ENCODE measurements around the gene PAX1. TPM values are rescaled to one million over a fixed set of nuclear protein-coding genes. Genes with fewer than 3 reads are reported as not detected.

Gene PAX1
- total and polyA plus RNA-seq, 9 of the 15 experiments (the other 6 are each of a cell fraction or from before 2014, with no cell fraction given) = not detected

DNA sequence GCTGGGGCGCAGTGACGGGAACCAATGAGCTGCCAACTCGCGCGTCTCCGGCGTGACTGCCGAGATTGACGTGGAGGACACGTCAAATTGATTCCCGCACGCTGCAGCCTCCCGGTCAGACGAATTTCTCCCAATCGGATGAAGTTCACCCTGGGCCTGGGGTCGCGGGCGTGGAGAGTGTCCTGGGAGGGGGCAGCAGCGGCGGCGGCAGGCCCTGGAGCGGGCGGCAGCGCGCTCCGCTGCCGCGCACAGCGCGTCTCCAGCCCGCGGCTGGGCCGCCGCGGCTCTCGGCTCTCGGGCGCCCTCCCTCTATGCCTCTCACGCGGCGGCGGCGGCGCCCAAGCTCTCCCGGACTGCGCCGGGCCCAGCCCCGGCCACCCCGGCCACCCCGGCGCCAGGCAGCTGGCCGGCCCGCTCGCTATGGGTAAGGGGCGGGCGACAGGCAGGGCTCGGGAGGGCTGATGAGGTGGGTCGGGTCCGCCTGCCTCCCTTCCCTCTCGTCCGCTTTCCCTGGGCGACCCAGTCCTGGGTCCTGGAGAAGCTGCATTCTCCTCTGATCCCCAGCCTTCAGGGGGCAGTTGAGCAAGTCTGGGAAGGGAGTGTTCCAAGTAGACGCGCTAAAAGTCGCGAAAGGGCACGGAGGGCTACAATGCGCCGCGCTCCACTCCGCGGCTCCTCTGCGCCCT is at the start of gene PAX1 (continued):
- TF ChIP-seq, protein P1, sequence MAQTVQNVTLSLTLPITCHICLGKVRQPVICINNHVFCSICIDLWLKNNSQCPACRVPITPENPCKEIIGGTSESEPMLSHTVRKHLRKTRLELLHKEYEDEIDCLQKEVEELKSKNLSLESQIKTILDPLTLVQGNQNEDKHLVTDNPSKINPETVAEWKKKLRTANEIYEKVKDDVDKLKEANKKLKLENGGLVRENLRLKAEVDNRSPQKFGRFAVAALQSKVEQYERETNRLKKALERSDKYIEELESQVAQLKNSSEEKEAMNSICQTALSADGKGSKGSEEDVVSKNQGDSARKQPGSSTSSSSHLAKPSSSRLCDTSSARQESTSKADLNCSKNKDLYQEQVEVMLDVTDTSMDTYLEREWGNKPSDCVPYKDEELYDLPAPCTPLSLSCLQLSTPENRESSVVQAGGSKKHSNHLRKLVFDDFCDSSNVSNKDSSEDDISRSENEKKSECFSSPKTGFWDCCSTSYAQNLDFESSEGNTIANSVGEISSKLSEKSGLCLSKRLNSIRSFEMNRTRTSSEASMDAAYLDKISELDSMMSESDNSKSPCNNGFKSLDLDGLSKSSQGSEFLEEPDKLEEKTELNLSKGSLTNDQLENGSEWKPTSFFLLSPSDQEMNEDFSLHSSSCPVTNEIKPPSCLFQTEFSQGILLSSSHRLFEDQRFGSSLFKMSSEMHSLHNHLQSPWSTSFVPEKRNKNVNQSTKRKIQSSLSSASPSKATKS (CRISPR knock-in tag; IDR thresholded peaks at IDR 0.05) = no peak
- no peak for TF ChIP-seq POLR3A (IDR thresholded peaks at IDR 0.05; ENCODE audit: borderline replicate concordance, extremely low read depth, insufficient read depth, insufficient read length)

DNA sequence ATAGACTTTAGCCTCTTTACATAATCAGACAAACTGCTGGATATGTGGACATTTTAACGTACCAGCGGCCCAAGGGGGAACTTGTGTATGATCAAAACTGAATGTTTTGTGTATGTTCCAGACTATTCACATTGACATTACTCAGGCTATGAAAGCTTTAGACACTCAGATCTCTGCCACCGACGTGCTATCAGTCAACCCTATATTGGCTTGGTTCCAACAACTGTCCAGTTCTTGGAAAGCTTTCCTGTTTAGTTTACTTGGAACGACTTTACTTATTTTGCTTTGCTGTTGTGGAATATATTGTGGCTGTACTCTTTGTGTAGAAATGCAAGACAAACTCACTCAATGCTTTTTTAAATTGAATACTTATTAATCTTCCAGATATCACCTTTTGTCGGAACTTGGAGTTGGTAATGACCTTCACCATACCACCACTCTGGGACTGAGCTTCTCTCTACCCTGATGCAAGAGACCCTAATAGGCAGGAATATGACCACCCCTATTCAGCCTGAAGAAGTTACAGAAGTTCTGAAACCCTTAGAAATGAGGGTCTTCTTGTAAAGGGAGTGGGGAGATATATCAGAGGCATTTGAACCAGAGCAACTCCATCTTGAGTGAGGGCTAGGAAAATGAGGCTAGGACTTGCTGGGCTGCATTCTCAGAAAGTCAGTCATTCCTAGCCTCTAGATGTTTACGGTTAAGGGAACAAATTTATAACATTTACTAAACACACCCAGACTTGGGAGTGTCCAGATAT is 49.0 kb upstream of the PAX1 start:
- H3K4me3 ChIP-seq = no peak overlapping the region
- peak overlapping the region; percentile 81 for H2AFZ ChIP-seq (ENCODE audit: low read depth, low read length)
- DNase-seq (ENCODE audit: extremely low read depth in 1 of 4, low spot score in 3 of 4) (peak in 2 of 4 experiments; percentile 7 to 58), ATAC-seq (peak; percentile 40; the same call in 1 of the 3 replicates), FAIRE-seq (peak; percentile 67)
- peak overlapping the region; percentile 13 for H3K4me2 ChIP-seq (ENCODE audit: insufficient read depth, low read length)
- no peak overlapping the region for H3K9ac ChIP-seq (ENCODE audit: insufficient read depth in 1 of 2, low read depth in 2 of 2, low read length in 2 of 2)
- H3K27me3 ChIP-seq (ENCODE audit: control insufficient read depth in 2 of 2, insufficient read depth in 2 of 2, low read length in 2 of 2) = no peaks in the 10 kb centered on the region
- 6% methylated on average over 7 of the region's 7 CpGs for WGBS (ENCODE audit: insufficient coverage, low coverage, missing lambda C conversion rate)
- ChIA-PET CTCF (ENCODE audit: low intra/inter-chr PET ratio) (no interaction called here), POLR2A (interaction anchor here (0.8 kb wide), 1 partner anchor 892 kb away, joined by 3 read pairs; no protein-coding TSS in a partner anchor)
- BruUV-seq (replicated peaks) = no TSS peak
- peaks cover 0 to 8% of the 10 kb centered on the region in 2 experiments; a peak in 2 of 5 replicates for H3K4me1 ChIP-seq (replicated peaks in 1 of 2; ENCODE audit: control insufficient read depth in 2 of 2, insufficient read depth in 2 of 2, low read length in 2 of 2)
- H3K9me1 ChIP-seq (ENCODE audit: control insufficient read depth, insufficient read depth, low read length) = no peaks in the 10 kb centered on the region
- H3K9me3 ChIP-seq (replicated peaks; ENCODE audit: control insufficient read depth, insufficient read depth, low read depth, low read length) = no peaks in the 10 kb centered on the region
- no peaks in the 10 kb centered on the region for H4K20me1 ChIP-seq (replicated peaks; ENCODE audit: control insufficient read depth, insufficient read depth, low read length)
- no peaks in the 10 kb centered on the region for H3K36me3 ChIP-seq (ENCODE audit: control insufficient read depth, insufficient read depth, low read length)
- H3K27ac ChIP-seq (ENCODE audit: extremely low read depth, low read depth, low read length) = peak overlapping the region; percentile 48; the same call in 2 of the 3 replicates
- in situ Hi-C loops (cut with MboI) = no loop called here
- no peaks in the 10 kb centered on the region for H3K79me2 ChIP-seq (ENCODE audit: control insufficient read depth, insufficient read depth, low read length)
- intact Hi-C loops (cut with micrococcal nuclease) = no loop called here
- TF ChIP-seq, protein P2, sequence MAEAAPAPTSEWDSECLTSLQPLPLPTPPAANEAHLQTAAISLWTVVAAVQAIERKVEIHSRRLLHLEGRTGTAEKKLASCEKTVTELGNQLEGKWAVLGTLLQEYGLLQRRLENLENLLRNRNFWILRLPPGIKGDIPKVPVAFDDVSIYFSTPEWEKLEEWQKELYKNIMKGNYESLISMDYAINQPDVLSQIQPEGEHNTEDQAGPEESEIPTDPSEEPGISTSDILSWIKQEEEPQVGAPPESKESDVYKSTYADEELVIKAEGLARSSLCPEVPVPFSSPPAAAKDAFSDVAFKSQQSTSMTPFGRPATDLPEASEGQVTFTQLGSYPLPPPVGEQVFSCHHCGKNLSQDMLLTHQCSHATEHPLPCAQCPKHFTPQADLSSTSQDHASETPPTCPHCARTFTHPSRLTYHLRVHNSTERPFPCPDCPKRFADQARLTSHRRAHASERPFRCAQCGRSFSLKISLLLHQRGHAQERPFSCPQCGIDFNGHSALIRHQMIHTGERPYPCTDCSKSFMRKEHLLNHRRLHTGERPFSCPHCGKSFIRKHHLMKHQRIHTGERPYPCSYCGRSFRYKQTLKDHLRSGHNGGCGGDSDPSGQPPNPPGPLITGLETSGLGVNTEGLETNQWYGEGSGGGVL (CRISPR knock-in tag; IDR thresholded peaks at IDR 0.05) = no peak
- TF ChIP-seq EZH2 (IDR thresholded peaks at IDR 0.05; ENCODE audit: borderline replicate concordance, low read depth, low read length) (no peak), PHF20 (IDR thresholded peaks at IDR 0.05; ENCODE audit: partially characterized antibody) (no peak), TAF9B (IDR thresholded peaks at IDR 0.05; ENCODE audit: partially characterized antibody) (no peak)
- TF ChIP-seq, protein P3, sequence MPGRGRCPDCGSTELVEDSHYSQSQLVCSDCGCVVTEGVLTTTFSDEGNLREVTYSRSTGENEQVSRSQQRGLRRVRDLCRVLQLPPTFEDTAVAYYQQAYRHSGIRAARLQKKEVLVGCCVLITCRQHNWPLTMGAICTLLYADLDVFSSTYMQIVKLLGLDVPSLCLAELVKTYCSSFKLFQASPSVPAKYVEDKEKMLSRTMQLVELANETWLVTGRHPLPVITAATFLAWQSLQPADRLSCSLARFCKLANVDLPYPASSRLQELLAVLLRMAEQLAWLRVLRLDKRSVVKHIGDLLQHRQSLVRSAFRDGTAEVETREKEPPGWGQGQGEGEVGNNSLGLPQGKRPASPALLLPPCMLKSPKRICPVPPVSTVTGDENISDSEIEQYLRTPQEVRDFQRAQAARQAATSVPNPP (IDR thresholded peaks at IDR 0.05; ENCODE audit: borderline replicate concordance, insufficient read depth, insufficient read length) = no peak
- TF ChIP-seq, protein P4, sequence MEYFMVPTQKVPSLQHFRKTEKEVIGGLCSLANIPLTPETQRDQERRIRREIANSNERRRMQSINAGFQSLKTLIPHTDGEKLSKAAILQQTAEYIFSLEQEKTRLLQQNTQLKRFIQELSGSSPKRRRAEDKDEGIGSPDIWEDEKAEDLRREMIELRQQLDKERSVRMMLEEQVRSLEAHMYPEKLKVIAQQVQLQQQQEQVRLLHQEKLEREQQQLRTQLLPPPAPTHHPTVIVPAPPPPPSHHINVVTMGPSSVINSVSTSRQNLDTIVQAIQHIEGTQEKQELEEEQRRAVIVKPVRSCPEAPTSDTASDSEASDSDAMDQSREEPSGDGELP (CRISPR knock-in tag; IDR thresholded peaks at IDR 0.05; ENCODE audit: borderline replicate concordance) = no peak
- TF ChIP-seq, protein P5, sequence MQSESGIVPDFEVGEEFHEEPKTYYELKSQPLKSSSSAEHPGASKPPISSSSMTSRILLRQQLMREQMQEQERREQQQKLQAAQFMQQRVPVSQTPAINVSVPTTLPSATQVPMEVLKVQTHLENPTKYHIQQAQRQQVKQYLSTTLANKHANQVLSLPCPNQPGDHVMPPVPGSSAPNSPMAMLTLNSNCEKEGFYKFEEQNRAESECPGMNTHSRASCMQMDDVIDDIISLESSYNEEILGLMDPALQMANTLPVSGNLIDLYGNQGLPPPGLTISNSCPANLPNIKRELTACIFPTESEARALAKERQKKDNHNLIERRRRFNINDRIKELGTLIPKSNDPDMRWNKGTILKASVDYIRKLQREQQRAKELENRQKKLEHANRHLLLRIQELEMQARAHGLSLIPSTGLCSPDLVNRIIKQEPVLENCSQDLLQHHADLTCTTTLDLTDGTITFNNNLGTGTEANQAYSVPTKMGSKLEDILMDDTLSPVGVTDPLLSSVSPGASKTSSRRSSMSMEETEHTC (IDR thresholded peaks at IDR 0.05) = no peak
